Measurements from ENCODE around the gene LOXL3.

LOXL3 gene, protein sequence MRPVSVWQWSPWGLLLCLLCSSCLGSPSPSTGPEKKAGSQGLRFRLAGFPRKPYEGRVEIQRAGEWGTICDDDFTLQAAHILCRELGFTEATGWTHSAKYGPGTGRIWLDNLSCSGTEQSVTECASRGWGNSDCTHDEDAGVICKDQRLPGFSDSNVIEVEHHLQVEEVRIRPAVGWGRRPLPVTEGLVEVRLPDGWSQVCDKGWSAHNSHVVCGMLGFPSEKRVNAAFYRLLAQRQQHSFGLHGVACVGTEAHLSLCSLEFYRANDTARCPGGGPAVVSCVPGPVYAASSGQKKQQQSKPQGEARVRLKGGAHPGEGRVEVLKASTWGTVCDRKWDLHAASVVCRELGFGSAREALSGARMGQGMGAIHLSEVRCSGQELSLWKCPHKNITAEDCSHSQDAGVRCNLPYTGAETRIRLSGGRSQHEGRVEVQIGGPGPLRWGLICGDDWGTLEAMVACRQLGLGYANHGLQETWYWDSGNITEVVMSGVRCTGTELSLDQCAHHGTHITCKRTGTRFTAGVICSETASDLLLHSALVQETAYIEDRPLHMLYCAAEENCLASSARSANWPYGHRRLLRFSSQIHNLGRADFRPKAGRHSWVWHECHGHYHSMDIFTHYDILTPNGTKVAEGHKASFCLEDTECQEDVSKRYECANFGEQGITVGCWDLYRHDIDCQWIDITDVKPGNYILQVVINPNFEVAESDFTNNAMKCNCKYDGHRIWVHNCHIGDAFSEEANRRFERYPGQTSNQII

DNA sequence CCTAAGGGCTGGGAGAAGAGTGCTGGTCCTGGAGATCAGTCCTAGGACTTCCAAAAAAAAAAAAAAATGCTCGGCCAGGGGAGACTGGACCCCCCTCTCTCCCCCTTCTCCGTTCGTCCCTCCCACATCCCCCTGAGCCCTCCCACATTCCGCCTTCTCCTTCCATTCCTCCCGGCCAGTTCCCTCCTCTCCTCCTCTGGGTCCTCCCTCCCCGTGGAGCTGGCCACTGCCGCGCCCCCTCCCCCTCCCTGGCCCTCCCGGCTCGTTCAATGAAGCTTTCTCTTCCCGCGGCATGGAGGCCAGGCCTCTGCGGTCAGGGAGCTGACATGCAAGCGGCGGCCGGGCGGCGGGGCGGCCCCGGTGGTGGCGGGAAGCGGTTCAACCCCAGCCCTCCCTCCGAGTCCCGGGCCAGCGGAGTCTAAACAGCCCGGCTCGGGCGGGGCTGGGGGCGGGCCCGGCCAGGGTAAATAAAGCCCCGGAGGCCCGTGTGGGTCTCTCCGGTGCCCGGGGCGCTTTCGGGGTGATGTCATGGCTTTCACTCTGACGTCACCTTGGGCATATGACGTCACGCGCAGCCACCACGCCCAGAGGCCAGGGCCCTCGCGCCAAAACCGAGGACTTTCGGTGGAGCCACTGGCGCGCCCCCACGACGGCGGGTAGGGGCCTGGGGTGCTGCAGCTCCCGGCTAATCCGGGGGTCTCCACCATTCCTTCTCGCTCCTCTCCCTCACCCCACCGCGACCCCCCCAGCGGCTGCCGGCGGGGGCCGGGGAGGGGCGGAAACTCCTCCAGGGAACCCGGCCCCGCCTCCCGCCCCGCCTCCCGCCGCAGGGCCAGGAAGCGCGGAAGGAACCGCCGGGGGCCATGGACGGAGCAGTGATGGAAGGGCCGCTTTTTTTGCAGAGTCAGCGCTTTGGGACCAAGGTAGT lies at the start of gene LOXL3, which contains the start of gene DOK1:
LOXL3 (minus strand) TSS at position 51 of the 928 bp plus-strand sequence. CDS start 1,308 bp downstream, outside the sequence.
DOK1 (plus strand) TSS at position 829 of the 928 bp plus-strand sequence; CDS start at position 864, 35 bp downstream.
- peak; percentile 72 for DNase-seq (ENCODE audit: low read depth)

DNA sequence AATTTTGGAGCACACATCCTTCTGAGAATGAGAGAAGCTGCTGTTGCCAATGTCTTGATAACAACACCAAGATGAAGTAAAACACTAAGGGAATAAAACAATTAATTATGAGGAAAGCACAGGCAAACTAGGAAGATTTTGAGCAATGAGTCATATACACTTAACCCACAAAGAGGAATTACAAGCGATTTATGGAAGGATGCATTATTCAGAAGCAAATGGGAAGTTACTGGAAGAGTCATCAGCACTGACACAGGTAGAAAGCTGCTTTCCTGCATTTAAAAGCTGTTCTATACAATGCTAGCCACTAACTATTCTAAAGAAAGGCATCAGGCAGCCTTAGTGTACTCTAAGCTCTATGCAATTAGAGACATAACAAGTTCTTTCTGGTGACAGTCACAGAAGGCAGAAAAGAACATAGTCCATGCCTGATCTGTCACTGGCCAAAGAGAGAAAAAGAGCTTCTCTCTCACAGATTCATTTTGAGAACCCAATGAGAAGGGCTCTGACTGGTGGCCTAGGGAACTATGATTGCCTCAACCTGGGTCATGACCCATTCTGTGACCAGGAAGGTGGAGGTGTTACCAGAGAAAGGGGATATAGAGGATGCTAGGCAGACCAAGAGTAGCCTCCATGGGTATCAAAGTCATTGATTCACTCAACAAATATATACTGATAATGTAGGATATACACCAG lies 49.0 kb upstream of the LOXL3 start:
- DNase-seq (ENCODE audit: low read depth): peak; percentile 44

DNA sequence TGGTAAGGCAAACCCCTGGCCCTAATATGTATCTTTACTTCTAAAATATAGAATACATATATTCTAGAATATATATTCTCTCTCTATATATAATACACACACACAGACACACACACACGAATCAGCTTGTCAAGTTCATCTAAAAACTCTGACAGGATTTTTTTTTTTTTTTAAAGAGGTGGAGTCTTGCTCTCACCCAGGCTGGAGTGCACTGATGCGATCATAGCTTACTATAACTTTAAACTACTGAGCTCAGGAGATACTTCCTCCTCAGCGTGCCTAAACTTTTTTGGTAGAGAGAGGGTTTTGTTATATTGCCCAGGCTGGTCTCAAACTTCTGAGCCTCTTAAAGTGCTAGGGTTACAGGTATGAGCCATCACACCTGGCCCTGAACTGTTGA lies 45.9 kb upstream of the LOXL3 start:
- no peak for DNase-seq (ENCODE audit: low read depth)

DNA sequence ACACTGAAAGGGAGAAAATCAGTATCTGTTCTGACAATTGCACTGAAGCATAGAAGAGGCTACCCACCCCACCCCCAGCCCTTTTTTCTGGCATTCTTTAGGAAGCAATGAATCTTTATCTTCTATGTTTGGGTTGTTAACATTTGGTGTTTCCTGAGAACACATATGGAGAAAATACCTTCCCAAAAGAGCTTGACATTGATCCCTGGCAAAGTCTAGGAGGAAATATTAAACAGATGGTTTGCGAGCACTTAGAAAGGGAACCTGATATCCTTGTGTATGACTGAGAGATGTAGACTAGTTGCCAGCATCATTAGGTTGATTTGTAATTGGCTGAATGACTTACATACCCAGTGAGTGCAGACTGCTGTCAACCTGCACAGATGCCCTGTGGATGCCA lies 43.7 kb upstream of the LOXL3 start:
- DNase-seq (ENCODE audit: low read depth): no peak

DNA sequence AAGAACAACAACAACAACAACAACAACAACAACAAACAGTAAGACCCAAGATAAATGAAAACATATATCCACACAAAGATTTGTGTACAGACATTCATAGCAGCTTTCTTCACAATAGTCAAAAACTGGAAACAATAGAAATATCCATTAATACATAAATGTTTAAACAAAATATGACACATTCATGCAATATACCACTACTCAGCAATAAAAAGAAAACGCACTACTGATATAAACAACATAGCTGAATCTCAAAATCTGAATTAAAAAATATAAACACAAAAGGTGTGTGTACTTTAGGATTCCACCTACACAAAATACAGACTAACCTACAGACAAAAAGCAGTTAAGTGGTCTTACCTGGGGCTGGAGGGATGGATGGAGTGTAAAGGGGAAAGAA lies 42.8 kb upstream of the LOXL3 start:
- DNase-seq (ENCODE audit: low read depth): no peak

DNA sequence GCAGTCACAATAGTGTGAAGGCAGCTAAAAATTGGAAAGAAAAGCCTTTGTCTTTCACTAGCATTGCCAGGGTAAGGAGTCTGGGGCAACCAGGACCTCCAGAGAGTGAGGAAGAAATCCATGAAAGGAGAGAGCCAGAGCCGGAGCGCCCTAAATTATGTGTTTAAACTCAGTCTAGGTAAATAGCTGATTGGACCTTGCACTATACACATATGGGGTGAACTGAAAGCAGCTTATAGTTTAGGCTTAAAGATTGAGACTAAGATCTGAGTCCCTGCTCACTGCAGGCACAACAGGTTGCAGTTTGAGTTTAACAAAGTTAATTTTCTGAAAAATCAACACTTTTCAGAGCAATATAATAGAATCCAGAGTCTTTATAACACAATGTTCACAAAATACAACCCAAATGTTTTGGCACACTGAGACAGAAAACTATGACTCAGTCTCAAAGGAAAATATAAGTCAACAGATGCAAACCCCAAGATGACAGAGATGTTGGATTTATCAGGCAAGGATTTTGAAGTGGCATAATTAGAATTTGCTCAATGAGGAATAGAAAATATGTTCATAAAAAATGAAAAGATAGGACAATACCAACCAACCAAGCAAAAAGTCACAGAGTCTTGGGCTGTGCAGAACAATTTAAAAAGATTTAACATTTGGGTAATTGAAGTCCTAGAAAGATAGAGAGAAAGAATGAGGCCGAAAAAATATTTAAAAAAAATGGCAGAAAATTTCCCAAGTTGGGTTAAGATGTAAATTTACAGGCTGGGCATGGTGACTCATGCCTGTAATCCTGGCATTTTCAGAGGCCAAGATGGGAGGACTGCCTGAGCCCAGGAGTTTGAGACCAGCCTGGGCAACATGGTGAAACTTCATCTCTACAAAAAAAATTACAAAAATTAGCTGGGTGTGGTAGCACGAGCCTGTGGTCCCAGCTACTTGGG lies 40.4 kb upstream of the LOXL3 start:
- DNase-seq (ENCODE audit: low read depth): no peak

DNA sequence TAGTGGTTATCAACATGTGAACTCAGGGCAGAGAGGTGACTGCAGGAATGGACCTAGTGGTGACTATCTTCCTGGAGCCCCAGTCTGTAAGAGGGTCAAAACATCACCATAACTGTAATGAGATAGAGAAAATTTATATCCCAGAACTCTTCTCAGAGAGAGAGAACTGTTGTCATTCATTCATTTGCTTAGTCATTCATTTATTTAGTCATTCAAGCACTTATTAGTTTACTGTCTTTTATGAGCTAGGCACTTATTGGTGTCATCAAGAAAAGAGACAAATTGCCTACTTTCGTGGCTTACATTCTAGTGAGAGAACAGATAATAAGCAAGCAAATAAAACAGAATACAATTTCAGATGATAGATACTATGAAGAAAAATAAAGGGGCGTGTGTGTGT lies 34.9 kb upstream of the LOXL3 start:
- no peak for DNase-seq (ENCODE audit: low read depth)

DNA sequence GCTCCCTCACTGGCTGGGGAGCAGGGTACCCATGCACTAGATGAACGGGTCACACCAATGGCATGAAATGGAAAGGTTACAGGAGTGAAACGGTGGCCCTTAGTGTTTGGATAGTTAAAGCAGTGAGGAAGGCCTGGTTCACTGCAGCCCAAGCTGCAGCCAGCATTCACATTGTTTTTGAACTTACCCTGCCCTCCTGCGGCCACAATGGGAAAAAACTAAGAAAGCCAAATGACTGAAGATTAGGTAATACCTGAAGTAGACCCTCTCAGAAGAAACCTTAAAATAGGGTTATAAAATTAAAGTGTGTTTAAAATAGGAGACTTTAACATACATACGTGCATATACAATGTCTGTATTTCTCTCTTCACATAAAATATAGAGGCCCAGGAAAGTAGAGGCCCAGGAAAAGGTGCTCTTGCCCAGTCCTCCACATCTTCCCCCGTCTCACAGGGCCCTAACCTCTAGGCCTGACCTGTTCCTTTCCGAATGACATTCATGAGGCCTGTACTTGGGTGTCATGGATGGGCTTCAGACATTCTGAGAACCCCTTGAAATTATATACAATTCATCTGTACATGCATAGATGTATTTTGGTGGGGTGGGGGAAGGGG lies 34.0 kb upstream of the LOXL3 start:
- no peak for DNase-seq (ENCODE audit: low read depth)

DNA sequence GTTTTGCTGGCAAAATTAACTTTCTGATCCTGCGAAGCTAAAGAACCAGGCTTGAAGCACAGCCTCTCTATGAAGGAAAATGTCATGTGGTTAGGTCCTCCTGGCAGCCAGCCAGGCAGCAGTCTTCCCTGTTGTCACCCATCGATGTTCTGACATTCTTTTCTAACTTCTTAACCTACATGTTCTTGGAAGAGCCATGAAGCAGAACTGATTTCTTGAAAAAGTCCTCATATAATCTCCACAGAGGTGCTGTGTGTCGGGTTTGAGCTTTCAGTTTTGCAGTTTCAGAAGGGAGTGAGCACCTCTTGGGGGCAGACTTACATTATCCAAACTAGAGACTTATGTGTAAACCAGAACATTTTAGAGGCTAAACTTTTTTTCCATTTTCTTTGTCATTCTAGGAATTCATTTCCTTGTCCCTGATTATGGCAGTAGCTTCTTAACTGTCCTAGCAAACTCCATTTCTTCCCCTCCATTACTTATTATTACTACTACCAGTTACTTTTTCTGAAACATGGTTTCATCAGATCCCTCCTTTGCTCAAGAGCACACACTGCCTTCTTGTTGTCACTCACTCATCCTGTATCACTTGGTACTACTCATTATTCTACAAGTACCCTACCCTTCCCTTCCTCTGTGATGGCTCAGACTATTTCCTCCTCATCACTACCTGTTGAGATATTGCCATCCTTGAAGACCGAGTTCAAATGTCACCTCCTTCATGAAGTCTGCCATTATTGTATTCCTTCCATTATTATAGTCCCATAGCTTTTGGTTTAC lies 31.9 kb upstream of the LOXL3 start:
- DNase-seq (ENCODE audit: low read depth): no peak

DNA sequence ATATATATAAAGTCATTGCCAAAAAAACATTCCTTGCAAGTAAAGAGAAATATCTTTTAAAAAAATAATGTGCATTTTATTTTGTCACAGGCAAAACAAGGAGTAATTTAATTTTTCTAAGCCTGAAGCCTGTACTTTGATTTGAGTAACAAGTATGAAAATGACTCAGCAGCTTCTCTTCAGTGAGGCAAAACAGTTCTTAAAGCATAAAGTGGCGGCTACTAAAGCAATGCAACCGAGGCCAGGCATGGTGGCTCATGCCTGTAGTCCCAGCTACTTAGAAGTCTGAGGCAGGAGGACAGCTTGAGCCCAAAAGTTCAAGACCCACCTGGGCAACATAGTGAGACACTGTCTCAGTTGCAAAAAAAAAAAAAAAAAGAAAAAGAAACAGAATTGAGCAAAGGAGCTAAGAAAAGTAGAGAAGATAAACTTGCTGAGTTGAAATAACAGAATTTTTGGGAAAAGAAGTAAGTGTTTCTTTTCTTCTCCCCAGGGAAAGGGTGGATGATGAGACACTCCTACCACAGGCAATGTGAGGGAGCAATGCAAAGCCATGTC lies 30.4 kb upstream of the LOXL3 start:
- no peak for DNase-seq (ENCODE audit: low read depth)

DNA sequence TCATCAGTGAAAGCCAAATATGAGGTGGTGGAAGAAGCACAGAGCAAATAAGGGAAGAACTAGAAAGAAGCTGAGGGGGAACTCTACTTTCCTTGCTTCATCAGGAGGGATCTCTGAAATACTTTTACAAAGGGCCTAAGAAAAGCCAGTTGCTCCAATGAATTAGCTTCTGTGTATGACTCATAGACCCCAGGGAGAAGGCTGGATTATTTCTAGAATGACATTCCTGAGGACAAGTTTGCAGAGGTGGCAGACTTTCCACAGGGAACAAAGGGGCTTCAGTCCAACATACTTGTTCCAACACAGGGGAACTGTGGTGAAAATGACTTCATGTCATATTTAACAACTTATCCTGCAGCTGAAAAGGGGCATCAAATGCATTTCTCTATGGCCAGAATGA lies 29.8 kb upstream of the LOXL3 start:
- no peak for DNase-seq (ENCODE audit: low read depth)

DNA sequence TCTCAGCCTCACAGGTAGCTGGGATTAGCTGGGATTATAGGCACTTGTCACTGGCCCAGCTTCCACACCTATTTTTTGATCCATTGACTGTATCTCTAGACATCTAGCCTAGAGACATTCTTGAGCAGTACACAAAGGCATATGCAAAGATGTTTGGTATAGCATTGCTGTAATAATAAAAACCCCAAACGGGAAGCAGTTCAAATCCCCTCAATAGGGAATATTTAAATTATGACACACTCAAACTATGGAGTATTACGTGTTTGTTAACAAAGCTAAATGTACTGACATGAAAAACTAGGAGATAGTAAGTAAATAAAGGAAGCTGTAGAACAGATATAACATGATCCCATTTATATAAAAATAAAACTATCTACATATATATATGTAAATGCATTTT lies 28.4 kb upstream of the LOXL3 start:
- DNase-seq (ENCODE audit: low read depth): no peak

DNA sequence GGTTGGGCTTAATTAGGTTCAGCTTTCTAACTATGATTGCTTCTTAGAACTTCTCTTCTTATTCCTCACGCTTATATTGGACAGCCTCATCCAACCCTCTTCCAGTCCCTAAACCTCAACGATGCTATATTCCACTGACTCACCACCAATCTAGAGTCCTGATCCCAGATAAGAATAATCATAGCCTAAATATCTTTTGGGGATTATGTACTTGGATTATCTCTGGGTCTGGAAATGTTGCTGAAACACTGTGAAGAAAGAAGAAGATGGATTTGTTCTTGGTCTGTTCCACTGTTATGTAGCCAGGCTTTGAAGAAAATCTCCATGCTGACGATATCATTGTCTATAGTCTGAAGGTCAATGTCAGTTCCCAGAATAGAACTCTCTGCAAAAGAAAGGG lies 27.7 kb upstream of the LOXL3 start:
- DNase-seq (ENCODE audit: low read depth): no peak

DNA sequence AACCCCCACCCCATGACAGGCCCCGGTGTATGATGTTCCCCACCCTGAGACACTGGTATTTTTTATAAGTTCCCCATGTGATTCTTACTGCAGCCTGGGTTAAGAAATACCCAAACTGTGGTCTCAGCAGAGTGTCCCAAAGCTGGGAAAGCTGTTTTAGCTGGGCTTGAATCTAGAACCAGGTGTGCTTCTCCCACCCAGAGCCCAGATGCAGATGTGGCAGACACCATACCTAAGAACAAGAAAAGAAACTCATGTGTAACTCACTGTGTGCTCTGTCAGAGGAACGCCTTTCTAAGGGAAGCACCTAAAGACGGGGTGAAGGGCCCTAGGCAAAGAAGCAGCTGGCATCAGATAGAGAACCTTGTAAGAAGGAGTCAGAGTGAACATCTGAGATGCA lies 24.7 kb upstream of the LOXL3 start:
- DNase-seq (ENCODE audit: low read depth): no peak

DNA sequence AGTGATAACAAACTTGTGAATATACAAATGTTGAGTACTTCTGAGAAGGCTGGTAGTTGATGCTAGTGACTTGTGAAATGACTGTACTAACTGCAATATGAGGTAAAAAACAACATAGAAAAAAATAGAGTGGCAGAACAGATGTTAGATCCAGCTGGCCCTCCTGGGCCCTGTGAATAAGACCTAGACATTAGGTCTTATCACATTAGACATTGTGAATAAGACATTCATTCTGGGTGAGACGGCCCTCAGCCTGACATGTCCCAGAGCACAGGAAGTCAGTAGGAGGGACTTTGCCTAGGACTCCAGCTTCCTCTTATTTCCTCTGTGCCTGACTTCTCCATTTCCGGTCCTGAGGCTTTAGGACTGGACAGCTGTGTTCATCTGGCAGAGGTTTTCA lies 23.7 kb upstream of the LOXL3 start:
- DNase-seq (ENCODE audit: low read depth): no peak

DNA sequence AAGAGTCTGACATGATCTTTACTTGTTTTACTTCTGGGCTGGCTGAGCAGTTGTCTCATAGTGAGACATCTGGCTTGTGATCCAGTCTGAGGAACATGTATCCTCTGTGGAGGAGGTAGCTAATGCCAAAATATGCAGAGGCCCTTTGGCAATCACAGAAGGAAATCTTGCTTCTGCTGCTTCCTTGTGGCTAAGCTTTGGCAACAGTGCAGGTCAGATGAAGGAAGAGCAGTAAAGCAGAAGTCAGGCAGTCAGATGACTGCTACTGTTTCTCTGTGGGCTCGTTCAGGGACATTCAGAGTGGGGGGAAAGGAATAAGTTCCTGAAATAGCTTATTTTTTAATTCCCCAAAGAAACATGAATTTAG lies 23.1 kb upstream of the LOXL3 start:
- peak; percentile 90 for DNase-seq (ENCODE audit: low read depth)

DNA sequence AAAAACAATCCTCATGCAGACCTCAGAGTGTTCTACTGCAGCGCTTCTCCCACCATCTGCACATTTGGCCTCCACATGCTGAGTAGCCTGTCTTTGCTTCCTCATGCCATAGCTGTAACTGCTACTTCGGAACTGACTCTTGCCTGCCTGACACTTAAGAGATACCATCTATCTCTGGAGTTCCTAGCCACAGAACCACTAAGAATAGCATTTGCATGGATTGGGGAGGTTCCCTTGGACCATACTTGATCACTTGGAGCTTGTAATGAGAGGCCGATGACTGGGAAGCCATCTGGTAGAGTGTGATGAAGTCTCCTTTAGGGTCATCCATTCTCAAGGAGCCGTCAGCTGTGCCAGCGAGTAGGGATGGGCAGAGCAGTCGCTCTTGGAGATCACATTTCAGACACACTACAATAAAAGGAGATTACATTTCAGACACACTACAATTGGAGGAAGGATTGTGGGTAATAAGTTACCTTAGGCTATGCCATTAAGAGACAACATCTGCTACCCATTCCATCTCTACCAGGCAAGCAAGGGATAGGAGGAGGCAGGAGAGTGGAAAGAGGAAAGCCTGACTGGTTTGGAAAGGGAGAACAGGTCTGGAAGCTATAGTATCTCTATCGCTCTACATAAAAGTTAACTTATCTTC lies 22.6 kb upstream of the LOXL3 start:
- peak; percentile 80 for DNase-seq (ENCODE audit: low read depth)

DNA sequence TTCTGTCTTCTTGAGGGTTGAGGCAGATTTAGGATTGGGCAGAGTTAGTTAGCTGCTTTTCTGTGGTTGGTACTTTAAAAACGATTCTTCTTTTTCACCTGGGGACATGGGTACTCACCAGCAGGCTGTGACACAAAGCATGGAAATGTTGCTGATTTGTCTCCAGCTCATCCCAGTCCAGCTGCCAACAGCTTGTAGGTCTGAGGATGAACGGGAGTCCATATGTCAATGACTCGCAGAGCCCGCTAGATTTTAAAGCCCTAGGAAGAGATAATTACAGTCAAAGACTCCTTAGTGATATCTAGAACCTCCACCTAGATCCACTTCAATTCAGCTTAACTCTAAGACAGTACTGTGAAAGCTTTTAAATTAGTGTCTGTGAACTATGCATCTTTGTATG lies 21.6 kb upstream of the LOXL3 start:
- DNase-seq (ENCODE audit: low read depth): no peak
